ENCODE data around the gene CALML6.
"Not testable (repeated sequence)": the region's sequence is repeated elsewhere in the genome, so short reads cannot be mapped to it uniquely, and the experiment has no call there.

Gene CALML6

GRCh38 chr1:1914971-1915692 is at the start of gene CALML6:
Gene CALML6 (plus strand): TSS chr1:1915260. CDS start chr1:1915281, 21 bp downstream.
- FAIRE-seq: no peak

GRCh38 chr1:1867164-1867563 is 47.9 kb upstream of the CALML6 start:
- FAIRE-seq: no peak

GRCh38 chr1:1869469-1869868 is 45.6 kb upstream of the CALML6 start:
- no peak for FAIRE-seq

- FAIRE-seq: no peak
Observed at GRCh38 chr1:1872329-1872994, 42.6 kb upstream of the CALML6 start.

- no peak for FAIRE-seq
Observed at GRCh38 chr1:1873186-1873585, 41.9 kb upstream of the CALML6 start.

- no peak for FAIRE-seq
Observed at GRCh38 chr1:1874901-1875300, 40.2 kb upstream of the CALML6 start.

GRCh38 chr1:1875932-1876331 is 39.1 kb upstream of the CALML6 start:
- no peak for FAIRE-seq

GRCh38 chr1:1876335-1876930 is 38.6 kb upstream of the CALML6 start:
- no peak for FAIRE-seq

GRCh38 chr1:1877865-1878436 is 37.1 kb upstream of the CALML6 start:
- no peak for FAIRE-seq

GRCh38 chr1:1879942-1880341 is 35.1 kb upstream of the CALML6 start:
- no peak for FAIRE-seq

- FAIRE-seq: no peak
Observed at GRCh38 chr1:1880617-1881312, 34.3 kb upstream of the CALML6 start.

GRCh38 chr1:1881727-1882126 is 33.3 kb upstream of the CALML6 start:
- no peak for FAIRE-seq

- no peak for FAIRE-seq
Observed at GRCh38 chr1:1883092-1883873, 31.8 kb upstream of the CALML6 start.

GRCh38 chr1:1883890-1884289 is 31.2 kb upstream of the CALML6 start:
- not testable (repeated sequence) for FAIRE-seq

- FAIRE-seq: no peak
Observed at GRCh38 chr1:1889090-1889750, 25.8 kb upstream of the CALML6 start.

- FAIRE-seq: no peak
Observed at GRCh38 chr1:1889847-1890505, 25.1 kb upstream of the CALML6 start.

- FAIRE-seq: no peak
Observed at GRCh38 chr1:1890506-1891348, 24.3 kb upstream of the CALML6 start, which contains the start of gene GNB1. Gene GNB1 (minus strand): TSS chr1:1891087. CDS start chr1:1825453, 65,634 bp downstream.

- FAIRE-seq: no peak
Observed at GRCh38 chr1:1891349-1892078, 23.5 kb upstream of the CALML6 start.

- no peak for FAIRE-seq
Observed at GRCh38 chr1:1892079-1892762, 22.8 kb upstream of the CALML6 start.

Measured in A204.1 (cell line).